Keratinocyte (primary cell): Measurements from ENCODE around the gene LMO2.

Experiments
- CTCF ChIP-seq, 3 experiments: IDR thresholded peaks in 1 of 3; conservative IDR thresholded peaks in 1 of 3; optimal IDR thresholded peaks in 1 of 3; 2 replicates in 2 of 3; 3 replicates in 1 of 3; pipeline versions ENCODE3 to v1.5.1; 2011; ENCODE audit warnings: low read length in 3 of 3, mild to moderate bottlenecking in 3 of 3, moderate library complexity in 2 of 3, control low read depth in 1 of 3, inconsistent platforms in 1 of 3; ENCODE audit not compliant: insufficient read depth in 2 of 3; ENCODE audit errors: extremely low read depth in 1 of 3
- EZH2 ChIP-seq: IDR thresholded peaks from one replicate; pipeline ENCODE4 v1.6.1; 2012; ENCODE audit warnings: inconsistent platforms, mild to moderate bottlenecking, low read length, moderate library complexity

DNA sequence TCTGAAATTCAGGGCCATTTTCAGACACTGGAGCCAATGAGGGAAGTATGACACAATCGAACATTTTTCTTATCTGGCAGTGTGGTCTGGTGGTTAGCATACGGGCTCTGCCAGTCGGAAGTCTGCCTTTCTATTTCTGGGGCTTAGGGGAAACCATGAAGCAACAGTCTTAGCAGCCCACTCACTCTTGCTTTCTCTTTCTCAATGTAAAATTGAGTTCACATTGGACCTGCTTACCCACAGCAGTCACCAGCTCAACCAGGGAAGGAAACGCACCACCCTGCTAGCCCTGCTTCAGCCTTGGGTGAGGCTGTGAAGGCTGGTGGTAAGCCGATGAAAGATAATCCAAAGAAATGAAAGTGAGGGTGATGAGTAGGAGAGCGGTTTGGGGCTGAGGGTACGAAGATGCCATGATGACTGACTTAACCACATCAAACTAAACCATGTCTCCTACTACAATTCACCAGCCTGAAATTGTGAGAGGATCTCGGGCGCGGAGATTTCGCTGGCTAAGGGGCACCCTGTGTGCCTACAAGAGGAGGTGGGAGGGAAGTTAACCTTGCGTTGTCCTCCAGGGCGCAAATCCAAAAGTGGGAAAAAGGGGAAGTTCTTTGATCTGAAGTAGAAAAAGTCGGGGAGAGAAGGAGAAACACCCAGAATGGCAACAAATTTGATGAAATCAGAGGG is 2.0 kb upstream of the LMO2 start:
- TF ChIP-seq CTCF (optimal IDR thresholded peaks at IDR 0.05 in 1 of 3, IDR thresholded peaks at IDR 0.05 in 1 of 3, conservative IDR thresholded peaks at IDR 0.05 in 1 of 3; ENCODE audit: extremely low read depth in 1 of 3, insufficient read depth in 2 of 3, low read length in 3 of 3) (no peak), EZH2 (no peak)
